HT1080 (cell line): ENCODE measurements around the gene FMN1. TPM values are rescaled to one million over a fixed set of nuclear protein-coding genes. Genes with fewer than 3 reads are reported as not detected.

Experiments
- DNase-seq: peaks from one replicate; pipeline ENCODE4 v3.0.0-alpha.2; 2015; ENCODE audit warnings: low read depth
- total RNA-seq: library from RNA; depleted of rRNA; stranded (reverse); fragments of >200 nt; shearing (Covaris generic); gene quantifications from 2 replicates; pipeline ENCODE4 v1.2.3, GENCODE V29; 2014

Gene FMN1
- total RNA-seq, 1 experiment from 2014 or later = 3.8 TPM

GRCh38 chr15:32787949-32788348, 406.6 kb downstream of the FMN1 start:
- no peak for DNase-seq

- no peak for DNase-seq
These were observed 407.6 kb downstream of the FMN1 start for GRCh38 chr15:32786906-32787305.

- DNase-seq = no peak
These were observed 409.9 kb downstream of the FMN1 start for GRCh38 chr15:32784581-32784980.

- peak; percentile 27 for DNase-seq
These were observed 412.7 kb downstream of the FMN1 start for GRCh38 chr15:32781781-32782180.

GRCh38 chr15:32778391-32779176, 415.9 kb downstream of the FMN1 start:
- DNase-seq = peak; percentile 67

- DNase-seq = no peak
These were observed 419.4 kb downstream of the FMN1 start for GRCh38 chr15:32775103-32775502.

- peak; percentile 97 for DNase-seq
These were observed 420.5 kb downstream of the FMN1 start for GRCh38 chr15:32774022-32774421.

GRCh38 chr15:32767236-32767635, 427.3 kb downstream of the FMN1 start:
- no peak for DNase-seq

- DNase-seq = no peak
These were observed 428.4 kb downstream of the FMN1 start for GRCh38 chr15:32766101-32766500.

- DNase-seq = no peak
These were observed 429.3 kb downstream of the FMN1 start for GRCh38 chr15:32765236-32765635.

GRCh38 chr15:32763295-32763694, 431.2 kb downstream of the FMN1 start:
- DNase-seq = no peak

GRCh38 chr15:32757426-32757825, 437.1 kb downstream of the FMN1 start:
- DNase-seq = no peak

GRCh38 chr15:32750979-32751378, 443.5 kb downstream of the FMN1 start:
- no peak for DNase-seq

- DNase-seq = no peak
These were observed 446.6 kb downstream of the FMN1 start for GRCh38 chr15:32747921-32748342.

- no peak for DNase-seq
These were observed 448.2 kb downstream of the FMN1 start for GRCh38 chr15:32746116-32746857.

GRCh38 chr15:32743411-32744140, 450.9 kb downstream of the FMN1 start:
- peak; percentile 60 for DNase-seq

GRCh38 chr15:32739522-32740063, 454.9 kb downstream of the FMN1 start:
- DNase-seq = no peak

- no peak for DNase-seq
These were observed 455.8 kb downstream of the FMN1 start for GRCh38 chr15:32738666-32739065.

GRCh38 chr15:32737304-32737703, 457.2 kb downstream of the FMN1 start:
- no peak for DNase-seq

- no peak for DNase-seq
These were observed 457.8 kb downstream of the FMN1 start for GRCh38 chr15:32736701-32737061.

- DNase-seq = no peak
These were observed 458.4 kb downstream of the FMN1 start for GRCh38 chr15:32735989-32736700.
